ENCODE results near the gene DHX38. TPM values are rescaled to one million over a fixed set of nuclear protein-coding genes. Genes with fewer than 3 reads are reported as not detected.

The DHX38 gene
- total and polyA plus RNA-seq, 2 experiments from 2014 or later = 32.9 to 42.2 TPM

DNA sequence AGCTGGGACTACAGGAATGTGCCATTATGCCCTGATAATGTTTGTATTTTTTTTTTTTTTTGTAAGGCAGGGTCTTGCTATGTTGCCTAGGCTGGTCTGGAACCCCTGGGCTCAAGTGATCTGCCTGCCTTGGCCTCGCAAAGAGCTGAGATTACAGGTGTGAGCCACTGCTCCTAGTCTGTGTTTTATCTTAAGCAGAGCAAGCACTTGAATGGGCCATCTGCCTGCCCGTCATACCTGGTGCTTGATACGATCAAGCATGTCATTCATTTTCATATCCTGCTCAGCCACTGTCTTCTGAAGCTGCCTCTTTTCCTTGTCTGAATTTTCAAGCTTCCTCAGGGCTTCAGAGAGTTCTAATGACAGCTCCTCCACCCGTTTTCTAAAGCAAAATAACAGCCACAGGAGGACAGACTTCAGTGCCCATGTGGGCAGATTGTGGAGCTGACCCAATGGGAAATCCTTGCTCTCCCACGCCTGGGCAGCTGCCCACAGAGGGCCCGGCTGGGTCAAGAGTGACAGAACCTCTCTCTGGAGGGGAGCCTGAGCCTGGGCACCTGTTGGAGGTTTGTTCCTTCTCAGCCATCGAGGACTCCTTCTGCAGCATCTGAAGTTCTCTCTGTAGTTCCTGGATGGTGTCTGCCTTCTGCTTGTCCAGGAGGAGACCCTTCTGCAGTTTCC is 36.5 kb downstream of the DHX38 start:
- TF ChIP-seq EZH2phosphoT487 (IDR thresholded peaks at IDR 0.05; ENCODE audit: low read depth, severe bottlenecking, unreplicated experiment) (no peak), EZH2 (IDR thresholded peaks at IDR 0.05; ENCODE audit: borderline replicate concordance) (no peak)
- TF ChIP-seq, protein P1, sequence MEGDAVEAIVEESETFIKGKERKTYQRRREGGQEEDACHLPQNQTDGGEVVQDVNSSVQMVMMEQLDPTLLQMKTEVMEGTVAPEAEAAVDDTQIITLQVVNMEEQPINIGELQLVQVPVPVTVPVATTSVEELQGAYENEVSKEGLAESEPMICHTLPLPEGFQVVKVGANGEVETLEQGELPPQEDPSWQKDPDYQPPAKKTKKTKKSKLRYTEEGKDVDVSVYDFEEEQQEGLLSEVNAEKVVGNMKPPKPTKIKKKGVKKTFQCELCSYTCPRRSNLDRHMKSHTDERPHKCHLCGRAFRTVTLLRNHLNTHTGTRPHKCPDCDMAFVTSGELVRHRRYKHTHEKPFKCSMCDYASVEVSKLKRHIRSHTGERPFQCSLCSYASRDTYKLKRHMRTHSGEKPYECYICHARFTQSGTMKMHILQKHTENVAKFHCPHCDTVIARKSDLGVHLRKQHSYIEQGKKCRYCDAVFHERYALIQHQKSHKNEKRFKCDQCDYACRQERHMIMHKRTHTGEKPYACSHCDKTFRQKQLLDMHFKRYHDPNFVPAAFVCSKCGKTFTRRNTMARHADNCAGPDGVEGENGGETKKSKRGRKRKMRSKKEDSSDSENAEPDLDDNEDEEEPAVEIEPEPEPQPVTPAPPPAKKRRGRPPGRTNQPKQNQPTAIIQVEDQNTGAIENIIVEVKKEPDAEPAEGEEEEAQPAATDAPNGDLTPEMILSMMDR (IDR thresholded peaks at IDR 0.05; ENCODE audit: poor library complexity) = no peak
- no peaks in the 10 kb centered on the region for H3K9me2 ChIP-seq (replicated peaks; ENCODE audit: insufficient read depth)
- DNase-seq (ENCODE audit: low spot score) = no peak
- H3K4me3 ChIP-seq = no peak overlapping the region
- H3K4me2 ChIP-seq = no peak overlapping the region
- WGBS (ENCODE audit: low lambda C conversion rate, missing lambda C conversion rate) = 78% methylated on average over 7 of the region's 7 CpGs
- H3K27ac ChIP-seq = no peak overlapping the region
- no peaks in the 10 kb centered on the region for H3K9me3 ChIP-seq (ENCODE audit: low read depth)
- no peaks in the 10 kb centered on the region for H3K27me3 ChIP-seq
- H2AFZ ChIP-seq = no peak overlapping the region
- no peaks in the 10 kb centered on the region for H4K20me1 ChIP-seq (ENCODE audit: insufficient read depth, poor library complexity, severe bottlenecking)
- H3K79me2 ChIP-seq = no peaks in the 10 kb centered on the region
- peaks cover 6% of the 10 kb centered on the region for H3K4me1 ChIP-seq (ENCODE audit: insufficient read depth)
- H3K36me3 ChIP-seq (replicated peaks; ENCODE audit: insufficient read depth, low read depth) = no peaks in the 10 kb centered on the region

DNA sequence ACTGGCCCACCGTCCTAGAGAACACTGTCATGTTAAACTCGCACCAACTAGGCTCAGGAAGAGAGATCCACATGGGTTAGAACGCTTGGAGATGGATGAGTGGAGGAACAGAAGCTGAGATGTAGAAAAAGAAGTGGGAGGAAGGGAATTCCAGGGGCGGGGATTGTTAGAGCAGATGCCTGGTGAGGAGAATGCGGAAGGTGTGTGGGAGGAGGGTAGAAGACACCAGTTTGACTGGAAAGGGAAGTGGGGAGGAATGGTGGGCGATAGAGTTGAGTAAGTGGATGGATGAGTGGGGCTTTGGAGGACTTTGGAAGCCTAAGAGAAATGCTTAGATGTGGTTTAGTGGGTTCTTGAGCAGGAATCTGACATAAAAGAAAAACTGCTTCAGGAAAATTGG is 37.4 kb downstream of the DHX38 start:
- no peaks in the 10 kb centered on the region for H3K9me3 ChIP-seq (ENCODE audit: low read depth)
- no peaks in the 10 kb centered on the region for H3K79me2 ChIP-seq
- H3K4me1 ChIP-seq (ENCODE audit: insufficient read depth) = no peaks in the 10 kb centered on the region
- no peaks in the 10 kb centered on the region for H3K9me2 ChIP-seq (replicated peaks; ENCODE audit: insufficient read depth)
- no peaks in the 10 kb centered on the region for H4K20me1 ChIP-seq (ENCODE audit: insufficient read depth, poor library complexity, severe bottlenecking)
- no peak overlapping the region for H3K4me3 ChIP-seq
- no peak for DNase-seq (ENCODE audit: low spot score)
- TF ChIP-seq EZH2phosphoT487 (IDR thresholded peaks at IDR 0.05; ENCODE audit: low read depth, severe bottlenecking, unreplicated experiment) (no peak), EZH2 (IDR thresholded peaks at IDR 0.05; ENCODE audit: borderline replicate concordance) (no peak)
- TF ChIP-seq, protein P1 (IDR thresholded peaks at IDR 0.05; ENCODE audit: poor library complexity) = no peak
- WGBS (ENCODE audit: low lambda C conversion rate, missing lambda C conversion rate) = 72% methylated on average over 6 of the region's 6 CpGs
- no peaks in the 10 kb centered on the region for H3K27me3 ChIP-seq
- no peak overlapping the region for H3K4me2 ChIP-seq
- no peak overlapping the region for H3K27ac ChIP-seq
- H3K36me3 ChIP-seq (replicated peaks; ENCODE audit: insufficient read depth, low read depth) = no peaks in the 10 kb centered on the region
- H2AFZ ChIP-seq = no peak overlapping the region

DNA sequence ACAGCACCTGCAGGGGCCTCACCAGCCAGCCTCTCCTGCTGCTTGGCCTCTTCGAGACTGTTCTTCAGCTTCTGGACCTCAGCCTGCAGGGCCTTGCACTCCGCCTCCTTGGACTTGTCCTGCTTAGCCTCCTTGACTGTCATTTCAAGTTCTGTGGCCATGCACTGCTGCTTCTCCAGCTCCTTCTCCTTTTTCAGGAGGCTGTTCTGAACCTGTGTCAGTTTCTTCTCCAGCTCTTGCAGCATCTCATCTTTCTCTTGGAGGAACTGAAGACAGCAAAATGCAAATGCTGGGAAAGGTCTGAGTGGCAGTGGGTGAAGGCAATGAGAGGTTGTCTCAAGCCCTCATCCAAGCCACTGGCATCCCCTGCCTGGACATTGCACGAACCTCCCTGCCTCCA is 39.1 kb downstream of the DHX38 start:
- Histone ChIP-seq H3K27ac (no peak overlapping the region), H2AFZ (no peak overlapping the region), H3K9me2 (replicated peaks; ENCODE audit: insufficient read depth) (no peaks in the 10 kb centered on the region), H4K20me1 (ENCODE audit: insufficient read depth, poor library complexity, severe bottlenecking) (no peaks in the 10 kb centered on the region), H3K4me3 (no peak overlapping the region), H3K79me2 (no peaks in the 10 kb centered on the region), H3K27me3 (no peaks in the 10 kb centered on the region), H3K36me3 (replicated peaks; ENCODE audit: insufficient read depth, low read depth) (no peaks in the 10 kb centered on the region), H3K9me3 (ENCODE audit: low read depth) (no peaks in the 10 kb centered on the region), H3K4me1 (ENCODE audit: insufficient read depth) (no peaks in the 10 kb centered on the region), H3K4me2 (no peak overlapping the region)
- TF ChIP-seq EZH2 (IDR thresholded peaks at IDR 0.05; ENCODE audit: borderline replicate concordance) = no peak
- no peak for DNase-seq (ENCODE audit: low spot score)
- WGBS (ENCODE audit: low lambda C conversion rate, missing lambda C conversion rate) = 98% methylated on average over 3 of the region's 3 CpGs

DNA sequence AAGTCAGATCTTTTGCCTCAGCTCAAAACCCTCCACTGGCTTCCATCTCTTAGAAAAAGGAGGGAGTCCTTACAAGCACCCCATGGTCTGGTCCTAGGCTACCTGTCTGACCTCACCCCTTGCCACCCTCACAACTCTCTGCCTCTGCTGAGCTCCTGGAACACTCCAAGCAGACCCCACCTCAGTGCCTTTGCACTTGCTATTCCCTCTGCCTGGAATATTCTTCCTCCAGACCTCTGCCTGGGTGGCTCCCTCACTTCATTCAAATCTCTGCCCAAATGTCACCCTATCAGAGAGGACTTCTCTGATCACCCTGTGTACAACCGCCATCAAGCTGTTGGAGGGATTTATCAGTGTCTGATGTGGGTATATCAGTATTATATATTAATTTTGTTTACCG is 40.9 kb downstream of the DHX38 start:
- H3K79me2 ChIP-seq = no peaks in the 10 kb centered on the region
- TF ChIP-seq, protein P1 (IDR thresholded peaks at IDR 0.05; ENCODE audit: poor library complexity) = no peak
- TF ChIP-seq EZH2phosphoT487 (IDR thresholded peaks at IDR 0.05; ENCODE audit: low read depth, severe bottlenecking, unreplicated experiment) (no peak), EZH2 (IDR thresholded peaks at IDR 0.05; ENCODE audit: borderline replicate concordance) (no peak)
- no peak for DNase-seq (ENCODE audit: low spot score)
- H3K27ac ChIP-seq = no peak overlapping the region
- H2AFZ ChIP-seq = no peak overlapping the region
- H3K9me2 ChIP-seq (replicated peaks; ENCODE audit: insufficient read depth) = no peaks in the 10 kb centered on the region
- no peaks in the 10 kb centered on the region for H3K9me3 ChIP-seq (ENCODE audit: low read depth)
- H3K4me1 ChIP-seq (ENCODE audit: insufficient read depth) = no peaks in the 10 kb centered on the region
- H3K4me3 ChIP-seq = no peak overlapping the region
- no peaks in the 10 kb centered on the region for H3K36me3 ChIP-seq (replicated peaks; ENCODE audit: insufficient read depth, low read depth)
- WGBS (ENCODE audit: low lambda C conversion rate, missing lambda C conversion rate) = 93% methylated on average over 2 of the region's 2 CpGs
- no peak overlapping the region for H3K4me2 ChIP-seq
- H4K20me1 ChIP-seq (ENCODE audit: insufficient read depth, poor library complexity, severe bottlenecking) = no peaks in the 10 kb centered on the region
- H3K27me3 ChIP-seq = no peaks in the 10 kb centered on the region
